Skeletal muscle cell (primary cell): Measurements from ENCODE around the gene MAB21L2.
A peak's percentile ranks its signal among the peaks of the same experiment; 100 is the strongest.

Source experiments
- DNase-seq: peaks from one replicate; pipeline ENCODE4 v3.0.0-alpha.2; 2010; ENCODE audit warnings: low read depth
- H3K4me3 ChIP-seq: 2 replicates; pipeline ENCODE4 v1.5.1; 2011; ENCODE audit warnings: low read depth, mild to moderate bottlenecking, control low read depth, low read length, moderate library complexity

The MAB21L2 gene

DNA sequence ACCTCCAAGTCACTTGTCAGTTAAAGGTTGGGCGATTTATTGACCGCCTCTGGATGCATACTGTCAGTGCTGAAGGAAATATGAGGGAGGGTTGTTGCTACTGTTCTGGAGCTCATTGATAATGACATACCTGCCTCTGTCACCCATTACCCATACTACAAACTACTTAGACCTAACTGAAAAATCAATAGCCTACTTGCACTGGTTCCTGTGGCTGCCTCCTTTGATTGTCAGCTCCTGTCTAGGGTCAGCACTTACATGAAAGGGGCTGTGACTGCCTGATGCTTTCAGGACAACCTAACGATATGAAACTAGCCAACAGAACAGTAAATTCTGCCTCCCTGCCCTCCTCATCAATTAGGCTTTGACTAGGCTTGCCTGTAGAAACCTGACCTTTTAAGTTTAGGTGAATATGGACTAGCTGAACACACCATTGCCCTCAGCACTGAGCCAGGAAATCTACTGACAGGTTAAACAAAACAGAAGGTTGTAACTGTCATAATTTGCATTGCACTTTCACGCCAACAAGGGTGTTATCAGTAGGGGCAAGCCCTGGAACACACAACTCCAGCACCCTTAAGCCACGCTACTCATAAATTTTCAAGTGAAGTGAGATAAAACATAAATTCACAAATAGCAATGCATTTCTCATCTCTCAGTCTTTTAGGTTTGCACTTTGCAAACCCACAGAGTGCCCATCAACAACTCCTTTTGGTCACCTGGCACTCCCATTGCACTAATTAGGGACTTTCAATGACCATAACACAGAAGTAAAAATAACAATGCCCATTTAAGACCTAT lies 9.0 kb upstream of the MAB21L2 start:
- no peak for DNase-seq
- H3K4me3 ChIP-seq, result no peak overlapping the region

DNA sequence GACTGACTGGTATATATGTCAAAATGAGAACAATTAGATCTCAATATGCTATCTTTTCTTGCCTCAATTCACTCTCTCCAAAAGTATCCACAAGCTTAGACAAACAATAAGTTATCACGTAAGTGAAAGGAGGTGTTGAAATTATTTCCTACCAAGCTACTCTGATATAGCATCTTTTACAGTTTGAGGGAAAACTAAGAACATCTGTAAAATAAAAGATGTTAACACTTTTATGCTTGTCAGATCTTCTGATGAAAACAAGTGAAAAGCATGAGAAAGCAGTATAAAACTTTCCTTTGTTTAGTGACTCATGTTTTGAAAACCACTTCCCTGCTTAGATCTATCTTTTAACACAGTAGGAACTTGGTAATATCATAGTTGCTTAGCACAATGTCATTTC lies 8.4 kb upstream of the MAB21L2 start:
- no peak for DNase-seq
- no peak overlapping the region for H3K4me3 ChIP-seq

DNA sequence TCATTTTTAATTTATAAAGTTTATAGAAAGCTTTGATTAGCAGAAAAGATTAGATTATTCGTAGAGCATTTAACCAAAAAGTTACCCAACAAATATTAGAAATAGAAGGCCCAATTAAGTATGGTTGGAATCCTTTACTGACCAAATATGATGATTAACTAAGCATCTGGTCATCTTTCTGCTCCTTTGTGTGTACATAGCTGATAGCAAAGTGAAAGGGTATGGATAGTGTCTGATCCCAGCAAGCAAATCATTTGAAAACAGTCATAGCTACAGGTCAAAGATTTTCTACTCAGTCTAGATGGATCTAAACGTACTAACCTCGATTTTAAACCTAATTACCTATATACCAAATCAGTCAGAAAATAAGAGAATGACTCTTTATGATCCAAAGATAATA lies 7.3 kb upstream of the MAB21L2 start:
- no peak for DNase-seq
- no peak overlapping the region for H3K4me3 ChIP-seq

DNA sequence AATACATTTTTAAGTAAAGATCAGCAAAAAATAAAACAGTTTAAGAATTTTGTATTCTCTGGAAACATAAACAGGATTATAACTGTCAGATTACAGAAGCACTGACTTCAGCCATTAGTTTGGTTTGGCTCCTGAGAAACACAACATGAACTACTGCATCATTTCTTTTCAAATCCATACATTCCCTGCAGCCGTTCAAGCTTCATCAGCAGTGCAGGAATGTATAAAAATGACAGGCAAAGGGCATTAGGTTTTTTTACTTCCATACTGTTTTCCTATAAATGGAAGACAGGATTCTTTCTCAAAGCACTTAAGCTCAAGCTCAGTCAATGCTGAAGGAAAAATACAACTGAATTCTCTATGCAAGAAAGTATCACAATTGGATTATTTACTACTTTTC lies 4.2 kb upstream of the MAB21L2 start:
- no peak overlapping the region for H3K4me3 ChIP-seq
- no peak for DNase-seq

DNA sequence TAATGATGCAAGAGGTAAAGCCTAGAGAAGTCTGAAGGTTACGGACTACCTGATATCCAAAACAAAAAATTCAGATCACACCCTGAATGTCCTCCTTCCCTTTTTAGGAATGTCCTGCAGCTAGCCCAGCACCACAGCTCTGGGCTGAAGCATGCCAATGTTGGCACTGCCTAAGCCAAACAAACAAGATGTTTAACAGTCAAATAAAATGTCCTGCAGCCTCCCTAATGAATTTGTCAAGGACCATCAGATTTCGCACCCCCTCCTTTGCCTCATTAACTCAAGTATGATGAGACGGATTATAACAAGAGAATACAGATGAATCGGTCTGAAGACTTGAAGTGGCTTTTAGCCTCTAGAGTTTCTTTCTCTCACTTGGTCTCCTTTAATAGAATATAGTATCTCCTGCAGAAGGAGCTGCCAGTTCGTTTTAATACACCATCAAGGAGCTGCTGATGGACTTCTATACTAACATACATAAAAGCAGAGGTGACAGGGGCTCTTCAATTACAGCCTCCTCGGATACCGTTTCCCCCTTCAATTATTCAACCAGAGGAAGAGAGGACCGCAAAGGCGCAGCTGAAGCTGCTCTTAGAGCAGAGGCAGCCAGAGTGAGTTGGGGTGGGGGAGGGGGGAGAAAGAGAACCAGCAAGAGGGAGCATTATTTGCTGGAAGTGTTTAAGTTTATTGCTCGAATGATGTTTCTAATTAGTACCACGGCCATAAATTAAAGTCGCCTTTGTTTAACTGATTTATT lies 3.0 kb upstream of the MAB21L2 start:
- no peak for DNase-seq
- H3K4me3 ChIP-seq, result peak overlapping the region; percentile 51

DNA sequence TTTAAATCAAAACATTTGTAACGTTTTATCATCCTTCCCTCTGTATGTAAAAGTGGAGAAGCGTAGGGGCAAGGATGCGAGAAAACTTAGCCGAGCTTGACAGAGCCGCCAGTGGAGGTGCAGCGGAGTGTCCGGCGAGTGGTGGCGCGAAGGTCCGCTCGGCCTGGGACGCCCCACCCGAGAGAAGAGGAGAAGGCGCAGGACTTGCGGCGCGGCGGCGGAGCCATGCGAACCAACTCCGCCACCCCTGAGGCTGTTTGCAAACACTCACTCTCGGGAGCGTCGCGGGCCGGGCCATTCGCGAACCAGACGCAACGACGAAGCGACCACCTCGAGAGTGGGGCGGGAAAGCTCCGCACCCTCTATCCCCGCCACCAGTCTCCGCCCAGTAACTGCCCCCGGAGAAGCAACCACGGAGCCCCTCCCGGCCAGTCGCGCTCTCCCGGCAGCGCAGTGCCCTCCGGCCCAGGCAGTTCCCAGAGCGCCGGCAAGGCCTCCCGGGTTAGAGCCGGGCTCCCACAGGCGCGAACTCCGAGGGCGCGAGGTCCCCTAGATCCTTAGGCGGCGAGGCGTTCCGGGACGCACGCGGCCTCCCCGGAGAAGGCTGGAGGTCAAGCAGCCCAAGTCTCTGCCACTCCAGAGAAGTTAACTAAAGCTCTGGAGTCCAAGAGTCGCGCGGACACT lies 2.3 kb upstream of the MAB21L2 start:
- DNase-seq, result no peak
- peak overlapping the region; percentile 51 for H3K4me3 ChIP-seq

DNA sequence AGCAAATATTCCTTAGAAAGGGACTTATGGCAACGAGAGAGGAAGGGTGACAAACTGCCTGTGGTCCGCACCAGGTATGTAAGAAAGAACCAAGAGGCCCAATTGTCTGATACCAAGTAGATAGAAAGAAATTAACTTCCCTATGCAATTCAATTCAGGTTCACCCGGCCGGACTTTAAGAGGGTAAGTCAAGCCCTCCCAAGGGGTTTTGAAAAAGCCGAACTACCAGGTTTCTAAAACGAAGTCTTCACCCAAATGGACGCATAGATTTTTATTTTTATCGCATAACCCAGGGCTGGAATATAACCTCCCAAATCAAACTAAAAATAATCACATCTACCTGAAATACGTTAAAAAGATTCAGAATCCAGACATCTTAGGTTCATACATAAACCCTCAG lies 1.6 kb upstream of the MAB21L2 start:
- no peak overlapping the region for H3K4me3 ChIP-seq
- no peak for DNase-seq

DNA sequence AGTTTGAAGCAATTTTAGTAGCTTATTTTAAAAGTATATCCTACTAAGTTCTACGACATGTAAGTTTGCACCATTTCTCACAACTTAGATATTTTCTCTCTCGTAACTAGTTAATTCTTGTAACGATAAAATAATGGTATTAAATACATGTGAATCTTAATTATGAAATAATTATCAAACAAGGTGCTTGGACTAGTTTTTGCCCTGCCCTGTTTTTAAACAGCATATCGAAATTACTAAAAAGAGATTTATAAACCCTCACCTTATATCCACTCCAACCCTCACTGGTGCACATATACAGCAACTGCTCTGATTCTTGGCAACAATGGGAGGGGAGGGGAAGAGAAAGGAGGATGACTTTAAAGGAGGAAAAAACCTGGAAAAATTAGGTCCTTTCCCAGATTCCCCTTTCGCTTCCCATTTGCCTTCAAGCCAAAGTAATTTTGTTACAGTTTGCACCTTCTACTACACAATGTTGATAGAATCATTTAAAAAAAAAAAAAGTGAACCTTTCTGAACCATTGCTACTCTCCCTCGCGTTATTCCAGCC lies 820 bp upstream of the MAB21L2 start:
- no peak for DNase-seq
- H3K4me3 ChIP-seq, result peak overlapping the region; percentile 53

DNA sequence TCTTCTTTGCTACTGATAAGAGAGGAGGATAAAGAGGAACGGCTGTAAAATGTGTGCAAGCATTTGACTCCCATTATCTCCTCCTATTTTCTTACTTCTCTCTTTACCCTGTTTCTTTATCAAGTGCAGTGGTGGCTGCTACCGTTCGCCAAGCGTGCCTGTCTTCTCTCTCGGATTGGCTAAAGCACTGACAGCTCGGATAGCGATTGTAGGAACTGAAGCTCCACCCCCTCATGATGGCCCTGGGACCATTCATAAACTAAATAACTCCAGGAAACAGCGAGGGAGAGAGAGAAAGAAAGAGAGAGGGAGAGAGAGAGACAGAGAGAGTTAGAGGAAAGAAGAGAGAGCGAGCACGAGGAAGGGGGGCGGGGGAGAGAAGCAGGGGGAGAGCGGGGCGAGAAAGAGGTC lies 305 bp upstream of the MAB21L2 start:
- DNase-seq, result peak; percentile 76
- H3K4me3 ChIP-seq, result peak overlapping the region; percentile 53

DNA sequence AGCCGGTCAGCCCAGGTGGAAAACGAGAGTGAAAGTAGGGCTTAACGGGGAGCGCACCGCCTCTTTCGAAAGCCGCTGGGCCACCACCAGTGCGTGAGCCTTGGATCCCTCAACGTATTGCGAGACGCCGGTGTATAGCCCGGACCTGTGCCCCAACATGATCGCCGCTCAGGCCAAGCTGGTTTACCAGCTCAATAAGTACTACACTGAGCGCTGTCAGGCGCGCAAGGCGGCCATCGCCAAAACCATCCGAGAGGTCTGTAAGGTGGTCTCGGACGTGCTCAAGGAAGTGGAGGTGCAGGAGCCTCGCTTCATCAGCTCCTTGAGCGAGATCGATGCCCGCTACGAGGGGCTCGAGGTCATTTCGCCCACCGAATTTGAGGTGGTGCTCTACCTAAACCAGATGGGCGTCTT lies 929 bp downstream of the MAB21L2 start:
- no peak for DNase-seq
- H3K4me3 ChIP-seq, result peak overlapping the region; percentile 53

DNA sequence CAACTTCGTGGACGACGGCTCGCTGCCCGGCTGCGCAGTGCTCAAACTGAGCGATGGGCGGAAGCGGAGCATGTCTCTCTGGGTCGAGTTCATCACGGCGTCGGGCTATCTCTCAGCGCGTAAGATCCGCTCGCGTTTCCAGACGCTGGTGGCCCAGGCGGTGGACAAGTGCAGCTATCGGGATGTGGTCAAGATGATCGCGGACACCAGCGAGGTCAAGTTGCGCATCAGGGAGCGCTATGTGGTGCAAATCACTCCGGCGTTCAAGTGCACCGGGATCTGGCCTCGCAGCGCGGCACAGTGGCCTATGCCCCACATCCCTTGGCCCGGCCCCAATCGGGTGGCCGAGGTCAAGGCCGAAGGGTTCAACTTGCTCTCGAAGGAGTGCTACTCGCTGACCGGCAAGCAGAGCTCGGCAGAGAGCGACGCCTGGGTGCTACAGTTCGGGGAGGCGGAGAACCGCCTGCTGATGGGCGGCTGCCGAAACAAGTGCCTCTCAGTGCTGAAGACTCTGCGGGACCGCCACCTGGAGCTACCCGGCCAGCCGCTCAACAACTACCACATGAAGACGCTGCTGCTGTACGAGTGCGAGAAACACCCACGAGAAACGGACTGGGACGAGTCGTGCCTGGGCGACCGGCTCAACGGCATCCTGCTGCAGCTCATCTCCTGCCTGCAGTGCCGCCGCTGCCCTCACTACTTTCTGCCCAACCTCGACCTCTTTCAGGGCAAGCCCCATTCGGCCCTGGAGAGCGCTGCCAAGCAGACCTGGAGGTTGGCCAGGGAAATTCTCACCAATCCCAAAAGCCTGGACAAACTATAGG lies 1.5 kb downstream of the MAB21L2 start:
- no peak for DNase-seq
- peak overlapping the region; percentile 53 for H3K4me3 ChIP-seq

DNA sequence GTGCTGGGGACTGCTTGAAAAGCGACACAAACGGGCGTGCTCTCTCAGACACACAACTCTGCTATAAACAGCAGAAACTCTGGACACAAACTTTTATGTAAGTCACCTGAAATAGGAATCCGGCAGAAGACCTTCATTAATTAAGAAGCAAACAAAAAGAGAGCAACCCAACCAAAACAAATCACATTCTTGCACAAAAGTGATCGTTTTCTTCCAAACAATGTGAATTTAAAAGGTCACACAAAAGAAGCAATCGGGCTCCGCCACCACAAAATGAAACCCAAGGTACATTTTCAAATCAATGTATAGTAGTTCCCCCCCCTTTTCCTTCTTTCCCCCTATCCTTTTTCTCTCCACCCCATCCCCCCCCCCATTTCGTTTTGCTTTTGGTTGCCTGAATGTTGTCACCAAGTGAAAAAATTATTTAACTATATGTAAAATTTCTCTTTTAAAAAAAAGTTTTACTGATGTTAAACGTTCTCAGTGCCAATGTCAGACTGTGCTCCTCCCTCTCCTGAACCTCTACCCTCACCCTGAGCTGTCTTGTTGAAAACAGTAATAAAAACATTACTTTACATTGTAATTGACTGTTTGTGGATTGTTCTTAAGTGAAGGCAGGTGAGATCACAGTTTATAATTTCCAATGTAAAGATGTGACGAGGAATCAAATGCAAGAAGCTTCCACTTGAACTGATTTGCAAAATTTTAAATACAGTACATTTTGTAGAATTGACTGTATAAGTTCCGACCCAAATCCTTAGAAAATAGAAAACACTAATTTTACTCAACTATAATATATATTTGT lies 2.4 kb downstream of the MAB21L2 start:
- H3K4me3 ChIP-seq, result peak overlapping the region; percentile 53
- DNase-seq, result no peak

DNA sequence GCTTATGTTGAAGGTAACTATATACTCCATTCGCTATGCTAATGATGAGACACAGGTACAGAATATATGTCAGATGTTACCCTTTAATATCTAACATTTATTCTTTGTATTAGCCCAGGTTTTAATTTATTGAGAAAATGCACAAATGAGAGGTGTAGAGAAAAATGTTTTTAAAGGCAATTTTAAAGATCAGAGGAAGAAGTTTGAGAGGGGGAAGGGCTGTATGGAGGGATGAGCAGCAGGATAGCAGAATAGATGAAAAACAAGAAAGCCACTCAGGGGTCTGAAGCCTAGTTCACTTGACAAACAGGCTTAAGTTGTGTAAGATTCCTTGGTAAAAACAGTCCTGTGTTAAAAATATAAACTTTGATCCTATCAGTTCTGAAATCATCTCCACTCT lies 3.7 kb downstream of the MAB21L2 start:
- no peak overlapping the region for H3K4me3 ChIP-seq
- DNase-seq, result no peak

DNA sequence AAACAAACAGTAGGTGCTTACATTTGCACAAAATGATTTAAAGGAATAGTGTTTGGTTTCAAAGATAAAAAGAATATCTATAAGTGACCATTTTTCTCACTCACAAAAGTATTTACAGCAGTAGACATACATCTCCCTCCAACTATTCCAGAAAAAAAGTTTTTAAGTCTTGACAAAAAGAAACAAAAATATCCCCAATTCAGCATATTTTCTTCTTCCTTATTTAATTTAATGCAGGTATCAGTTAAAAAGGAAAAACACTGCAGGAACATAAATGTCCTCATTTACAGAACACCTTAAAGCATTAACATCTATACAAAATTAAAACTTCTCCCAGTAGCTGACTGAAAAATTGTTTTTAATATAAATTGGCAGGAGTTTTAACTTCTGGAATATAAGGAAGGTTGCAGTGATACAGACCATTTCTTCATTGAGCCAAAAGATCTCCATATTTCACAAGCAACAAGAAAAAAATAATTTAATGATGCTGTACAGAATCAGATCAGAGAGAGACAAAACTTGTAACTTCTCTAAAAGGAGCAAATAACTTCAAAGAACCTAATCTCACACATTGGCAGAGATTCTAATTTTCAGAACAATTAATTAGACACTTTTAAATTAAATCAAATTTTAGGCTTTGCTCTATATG lies 4.3 kb downstream of the MAB21L2 start:
- H3K4me3 ChIP-seq, result no peak overlapping the region

DNA sequence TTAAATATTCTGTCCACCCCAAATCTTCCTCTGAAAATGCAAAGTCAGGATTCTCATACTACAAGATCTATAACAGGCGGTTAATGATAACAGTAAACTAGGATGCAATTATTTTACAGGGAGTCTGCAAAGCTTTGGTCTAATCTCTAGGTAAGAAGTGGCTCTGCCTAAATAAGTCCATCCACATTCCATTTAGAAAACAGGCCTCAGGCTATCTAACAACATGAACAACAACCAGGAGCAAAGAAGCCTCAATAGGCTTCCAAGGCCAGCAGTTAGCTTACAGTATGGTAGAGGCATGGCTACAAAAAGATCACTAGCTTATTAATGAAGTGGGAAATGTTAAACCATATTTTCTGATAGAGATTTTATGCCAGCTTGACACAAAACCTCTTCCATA lies 6.4 kb downstream of the MAB21L2 start:
- no peak for DNase-seq
- no peak overlapping the region for H3K4me3 ChIP-seq

More for the DNA sequence above, 4.3 kb downstream of the MAB21L2 start:
- no peak for DNase-seq

DNA sequence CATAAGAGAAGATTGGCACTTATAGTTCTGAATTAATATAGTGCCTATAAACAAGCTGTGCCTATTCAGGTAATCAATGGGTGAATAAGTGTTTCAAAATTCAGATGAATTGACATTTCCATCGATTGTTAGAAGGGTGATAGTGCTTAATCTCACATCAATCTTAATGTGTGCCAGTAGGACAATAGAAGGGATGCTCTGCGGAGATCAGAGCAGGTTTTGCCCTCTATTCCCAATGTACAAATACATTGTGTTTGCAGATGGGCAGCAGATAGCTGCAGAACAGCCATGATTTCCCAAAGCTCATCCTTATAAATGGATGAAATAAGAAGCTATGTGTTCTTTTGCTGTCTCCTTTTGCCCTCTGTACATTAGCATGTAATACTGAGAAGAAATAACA lies 7.2 kb downstream of the MAB21L2 start:
- no peak for DNase-seq
- no peak overlapping the region for H3K4me3 ChIP-seq

DNA sequence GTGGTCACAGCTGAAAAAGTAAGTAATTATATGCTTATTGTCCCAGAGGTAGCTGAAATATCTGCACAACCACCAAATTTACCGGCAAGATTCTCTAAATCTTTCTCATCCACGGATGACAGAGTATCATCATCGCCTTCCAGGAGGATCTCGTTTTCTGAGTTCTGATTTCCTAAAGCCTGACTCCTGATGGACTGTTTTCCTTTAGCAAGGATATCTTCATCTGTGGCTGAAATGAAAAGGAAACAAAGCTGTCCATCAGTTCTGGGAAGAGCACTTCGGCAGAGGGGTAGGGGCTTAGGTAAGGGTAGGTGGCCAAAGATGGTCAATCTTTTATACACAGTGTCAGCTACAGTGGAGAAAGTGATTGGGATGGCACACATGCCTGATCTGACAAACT lies 8.7 kb downstream of the MAB21L2 start:
- no peak for DNase-seq
- no peak overlapping the region for H3K4me3 ChIP-seq

DNA sequence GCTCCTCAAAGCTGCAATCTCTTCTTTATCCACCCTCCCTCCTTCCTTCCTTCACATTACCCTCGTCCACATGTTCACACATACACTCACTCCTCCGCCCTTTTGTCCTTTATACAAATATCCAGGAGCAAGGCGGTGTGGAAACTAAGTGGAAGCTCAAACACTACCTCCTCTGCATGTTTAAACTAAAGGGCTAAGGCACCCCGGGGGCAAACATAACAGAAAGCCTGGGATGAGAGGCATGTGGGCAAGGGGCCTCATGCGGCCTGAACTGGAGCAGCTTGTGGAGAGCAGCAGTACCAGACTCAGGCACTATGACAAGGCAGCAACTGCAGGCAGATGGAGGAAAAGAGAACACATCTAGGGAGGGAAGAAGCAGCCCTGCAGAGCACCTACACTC lies 9.5 kb downstream of the MAB21L2 start:
- DNase-seq, result no peak
- no peak overlapping the region for H3K4me3 ChIP-seq
